HepG2 (cell line): ENCODE measurements around the gene JMJD1C. TPM values are rescaled to one million over a fixed set of nuclear protein-coding genes. Genes with fewer than 3 reads are reported as not detected.
A peak's percentile ranks its signal among the peaks of the same experiment; 100 is the strongest.

Experiments
- ARID2 ChIP-seq: sonication (generic); formaldehyde crosslinking; IDR thresholded peaks from 2 replicates; pipeline ENCODE4 v1.8.1; 2022; ENCODE audit warnings: mild to moderate bottlenecking, missing genetic modification reagents, borderline replicate concordance
- BCL6 ChIP-seq: IDR thresholded peaks from 2 replicates; pipeline ENCODE4 v1.6.1; 2016; ENCODE audit warnings: missing genetic modification reagents, missing compliant biosample characterization
- DPF2 ChIP-seq: sonication (generic); formaldehyde crosslinking; IDR thresholded peaks from 2 replicates; pipeline ENCODE4 v1.4.0; 2020; ENCODE audit warnings: mild to moderate bottlenecking, low read depth, missing genetic modification reagents, borderline replicate concordance
- EP300 ChIP-seq, 3 experiments: sonication (generic) in 1 of 3; formaldehyde crosslinking in 1 of 3; IDR thresholded peaks; 2 replicates each; pipeline versions ENCODE4 v1.5.1 to v1.6.1; 2011 to 2020; ENCODE audit warnings: low read depth in 2 of 3, low read length in 2 of 3, borderline replicate concordance in 1 of 3, improper control_type of control experiment in 1 of 3, mild to moderate bottlenecking in 1 of 3, missing genetic modification reagents in 1 of 3, moderate library complexity in 1 of 3
- FOXA3 ChIP-seq: IDR thresholded peaks from 2 replicates; pipeline ENCODE4 v1.6.1; 2016; ENCODE audit warnings: missing genetic modification reagents, missing compliant biosample characterization
- GATAD2A ChIP-seq: IDR thresholded peaks from 2 replicates; pipeline ENCODE4 v1.6.1; 2016
- HDAC2 ChIP-seq: sonication (generic); formaldehyde crosslinking; IDR thresholded peaks from 2 replicates; pipeline ENCODE4 v1.4.0; 2020; ENCODE audit warnings: missing genetic modification reagents
- HNRNPUL1 ChIP-seq: fragments of 200-400 bp; formaldehyde crosslinking; IDR thresholded peaks from 2 replicates; pipeline ENCODE4 v1.6.1; 2017; ENCODE audit warnings: low read depth, mild to moderate bottlenecking, low read length, moderate library complexity
- ISL2 ChIP-seq: sonication (generic); formaldehyde crosslinking; IDR thresholded peaks from 2 replicates; pipeline ENCODE4 v1.5.0; 2020; ENCODE audit warnings: missing genetic modification reagents
- NCOR1 ChIP-seq: fragments of 200-600 bp; sonication (generic); IDR thresholded peaks from 2 replicates; pipeline ENCODE4 v1.7.0; 2017; ENCODE audit warnings: antibody characterized with exemption, low read length, borderline replicate concordance
- NR2F6 ChIP-seq, 2 experiments: IDR thresholded peaks; 2 replicates each; pipeline ENCODE4 v1.6.1; 2016; ENCODE audit warnings: antibody characterized with exemption in 1 of 2, mild to moderate bottlenecking in 1 of 2
- SOX13 ChIP-seq, 3 experiments: fragments of 450-650 bp in 1 of 3; sonication (generic) in 1 of 3; formaldehyde crosslinking in 1 of 3; IDR thresholded peaks in 2 of 3; conservative IDR thresholded peaks in 1 of 3; 2 replicates each; pipeline versions ENCODE4 v1.5.0 to v1.6.1; 2016 to 2020; ENCODE audit warnings: antibody characterized with exemption in 1 of 3, mild to moderate bottlenecking in 1 of 3, missing compliant biosample characterization in 1 of 3, missing genetic modification reagents in 1 of 3, moderate library complexity in 1 of 3
- ZKSCAN8 ChIP-seq: IDR thresholded peaks from 2 replicates; pipeline ENCODE4 v1.6.1; 2016; ENCODE audit warnings: borderline replicate concordance, missing genetic modification reagents, missing compliant biosample characterization
- ZMAT3 ChIP-seq: sonication (generic); formaldehyde crosslinking; conservative IDR thresholded peaks from 2 replicates; pipeline ENCODE4 v1.7.0; 2021; ENCODE audit warnings: missing genetic modification reagents
- ZMYM2 ChIP-seq: sonication (generic); formaldehyde crosslinking; IDR thresholded peaks from 2 replicates; pipeline ENCODE4 v1.8.0; 2022; ENCODE audit warnings: mild to moderate bottlenecking, missing genetic modification reagents
- ZMYM4 ChIP-seq: sonication (generic); formaldehyde crosslinking; IDR thresholded peaks from 2 replicates; pipeline ENCODE4 v1.8.1; 2023; ENCODE audit warnings: mild to moderate bottlenecking, missing genetic modification reagents
- ZNF720 ChIP-seq: sonication (generic); formaldehyde crosslinking; IDR thresholded peaks from 2 replicates; pipeline ENCODE4 v1.4.0; 2020; ENCODE audit warnings: missing genetic modification reagents
- polyA plus RNA-seq, 8 experiments: library from polyadenylated mRNA; depleted of rRNA in 3 of 8; stranded (reverse) in 7 of 8; unstranded in 1 of 8; fragments of >200 nt; fragmentation: Illumina TruSeq in 4 of 8; extraction: Trizol in 4 of 8; gene quantifications; 2 replicates each; pipeline versions ENCODE4 v1.2.1 to v1.2.3, GENCODE V29; 2011 to 2016; ENCODE audit warnings: low read depth in 4 of 8, missing spikeins in 1 of 8, mixed read lengths in 1 of 8; ENCODE audit not compliant: insufficient read depth in 1 of 8
- total RNA-seq, 5 experiments: library from RNA; depleted of rRNA; stranded (reverse); fragments of >200 nt; fragmentation: Illumina TruSeq; extraction: Trizol; gene quantifications; 2 replicates each; pipeline ENCODE4 v1.2.3, GENCODE V29; 2016; ENCODE audit warnings: low read depth in 1 of 5
- TF ChIP-seq, protein P1 (sequence below): sonication (generic); formaldehyde crosslinking; IDR thresholded peaks from 2 replicates; pipeline ENCODE4 v1.5.1; 2020; ENCODE audit warnings: mild to moderate bottlenecking, missing genetic modification reagents
- TF ChIP-seq, protein P2 (sequence below): sonication (generic); formaldehyde crosslinking; IDR thresholded peaks from 2 replicates; pipeline ENCODE4 v1.4.0; 2020; ENCODE audit warnings: missing genetic modification reagents, borderline replicate concordance
- TF ChIP-seq, protein P3 (sequence below): sonication (generic); formaldehyde crosslinking; IDR thresholded peaks from 2 replicates; pipeline ENCODE4 v1.4.0; 2020; ENCODE audit warnings: missing genetic modification reagents

The JMJD1C gene
- total and polyA plus RNA-seq, 2 of the 13 experiments (the other 11 are each of a cell fraction or from before 2014, with no cell fraction given), result 42.3 to 42.7 TPM

DNA sequence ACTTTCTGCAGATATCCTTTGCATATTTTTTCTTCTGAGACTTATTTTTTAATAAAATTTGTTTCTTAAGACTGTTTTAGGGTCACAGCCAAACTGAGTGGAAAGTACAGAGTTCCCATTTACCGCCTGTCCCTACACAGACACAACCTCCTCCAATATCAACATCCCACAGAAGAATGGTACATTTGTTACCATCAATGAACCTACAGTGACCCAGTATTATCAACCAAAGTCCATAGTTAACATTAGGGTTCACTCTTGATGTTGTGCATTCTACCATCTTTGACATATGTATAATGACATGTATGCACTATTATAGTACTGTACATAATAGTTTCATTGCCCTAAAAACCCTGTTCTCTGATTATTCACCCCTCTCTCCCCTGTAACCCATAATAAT is 40.8 kb upstream of the JMJD1C start (continued):
- TF ChIP-seq ARID2 (CRISPR knock-in tag), result no peak
- TF ChIP-seq ZKSCAN8 (CRISPR knock-in tag), result 0 out of 2 replicates have a peak, but pooled peaks have one; percentile 39
- TF ChIP-seq, protein P1, sequence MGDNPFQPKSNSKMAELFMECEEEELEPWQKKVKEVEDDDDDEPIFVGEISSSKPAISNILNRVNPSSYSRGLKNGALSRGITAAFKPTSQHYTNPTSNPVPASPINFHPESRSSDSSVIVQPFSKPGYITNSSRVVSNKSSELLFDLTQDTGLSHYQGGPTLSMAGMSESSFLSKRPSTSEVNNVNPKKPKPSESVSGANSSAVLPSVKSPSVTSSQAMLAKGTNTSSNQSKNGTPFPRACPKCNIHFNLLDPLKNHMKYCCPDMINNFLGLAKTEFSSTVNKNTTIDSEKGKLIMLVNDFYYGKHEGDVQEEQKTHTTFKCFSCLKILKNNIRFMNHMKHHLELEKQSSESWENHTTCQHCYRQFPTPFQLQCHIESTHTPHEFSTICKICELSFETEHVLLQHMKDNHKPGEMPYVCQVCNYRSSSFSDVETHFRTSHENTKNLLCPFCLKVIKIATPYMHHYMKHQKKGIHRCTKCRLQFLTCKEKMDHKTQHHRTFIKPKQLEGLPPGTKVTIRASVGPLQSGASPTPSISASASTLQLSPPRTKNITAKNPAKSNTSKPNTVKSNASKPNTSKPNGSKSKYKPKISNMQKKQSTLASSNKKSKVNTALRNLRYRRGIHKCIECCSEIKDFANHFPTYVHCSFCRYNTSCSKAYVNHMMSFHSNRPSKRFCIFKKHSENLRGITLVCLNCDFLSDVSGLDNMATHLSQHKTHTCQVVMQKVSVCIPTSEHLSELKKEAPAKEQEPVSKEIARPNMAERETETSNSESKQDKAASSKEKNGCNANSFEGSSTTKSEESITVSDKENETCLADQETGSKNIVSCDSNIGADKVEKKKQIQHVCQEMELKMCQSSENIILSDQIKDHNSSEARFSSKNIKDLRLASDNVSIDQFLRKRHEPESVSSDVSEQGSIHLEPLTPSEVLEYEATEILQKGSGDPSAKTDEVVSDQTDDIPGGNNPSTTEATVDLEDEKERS (CRISPR knock-in tag), result no peak
- TF ChIP-seq SOX13 (IDR thresholded peaks at IDR 0.05), result no peak
- TF ChIP-seq SOX13 (CRISPR knock-in tag; conservative IDR thresholded peaks at IDR 0.05 in 1 of 2, IDR thresholded peaks at IDR 0.05 in 1 of 2), result peak in 1 of 2 experiments; percentile 60; a peak in 1 of 4 replicates
- TF ChIP-seq EP300 (IDR thresholded peaks at IDR 0.05; ENCODE audit: low read depth in 2 of 2, low read length in 2 of 2), result peak in 1 of 2 experiments; percentile 59; a peak in 1 of 4 replicates
- TF ChIP-seq EP300 (CRISPR knock-in tag; IDR thresholded peaks at IDR 0.05; ENCODE audit: borderline replicate concordance), result peak; percentile 44; the same call in 1 of the 2 replicates
- TF ChIP-seq NCOR1, result peak; percentile 65; the same call in 1 of the 2 replicates
- 0 out of 2 replicates have a peak, but pooled peaks have one; percentile 39 for TF ChIP-seq BCL6 (CRISPR knock-in tag)
- TF ChIP-seq HNRNPUL1, result no peak
- no peak for TF ChIP-seq ZMAT3 (CRISPR knock-in tag)
- peak; percentile 41 for TF ChIP-seq GATAD2A
- TF ChIP-seq ZNF720 (CRISPR knock-in tag), result no peak
- TF ChIP-seq ZMYM4, result peak; percentile 46; the same call in 1 of the 2 replicates
- TF ChIP-seq FOXA3 (CRISPR knock-in tag), result peak; percentile 57; the same call in 1 of the 2 replicates
- no peak for TF ChIP-seq NR2F6 (IDR thresholded peaks at IDR 0.05)
- TF ChIP-seq NR2F6 (CRISPR knock-in tag; IDR thresholded peaks at IDR 0.05), result peak; percentile 34; the same call in 1 of the 2 replicates
- peak; percentile 58; the same call in 1 of the 2 replicates for TF ChIP-seq HDAC2
- 0 out of 2 replicates have a peak, but pooled peaks have one; percentile 46 for TF ChIP-seq ZMYM2 (CRISPR knock-in tag)
- TF ChIP-seq ISL2 (CRISPR knock-in tag), result peak; percentile 23; the same call in 1 of the 2 replicates
- TF ChIP-seq, protein P2, sequence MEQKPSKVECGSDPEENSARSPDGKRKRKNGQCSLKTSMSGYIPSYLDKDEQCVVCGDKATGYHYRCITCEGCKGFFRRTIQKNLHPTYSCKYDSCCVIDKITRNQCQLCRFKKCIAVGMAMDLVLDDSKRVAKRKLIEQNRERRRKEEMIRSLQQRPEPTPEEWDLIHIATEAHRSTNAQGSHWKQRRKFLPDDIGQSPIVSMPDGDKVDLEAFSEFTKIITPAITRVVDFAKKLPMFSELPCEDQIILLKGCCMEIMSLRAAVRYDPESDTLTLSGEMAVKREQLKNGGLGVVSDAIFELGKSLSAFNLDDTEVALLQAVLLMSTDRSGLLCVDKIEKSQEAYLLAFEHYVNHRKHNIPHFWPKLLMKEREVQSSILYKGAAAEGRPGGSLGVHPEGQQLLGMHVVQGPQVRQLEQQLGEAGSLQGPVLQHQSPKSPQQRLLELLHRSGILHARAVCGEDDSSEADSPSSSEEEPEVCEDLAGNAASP (CRISPR knock-in tag), result peak; percentile 55; the same call in 1 of the 2 replicates
- 0 out of 2 replicates have a peak, but pooled peaks have one; percentile 20 for TF ChIP-seq DPF2 (CRISPR knock-in tag)
- TF ChIP-seq, protein P3, sequence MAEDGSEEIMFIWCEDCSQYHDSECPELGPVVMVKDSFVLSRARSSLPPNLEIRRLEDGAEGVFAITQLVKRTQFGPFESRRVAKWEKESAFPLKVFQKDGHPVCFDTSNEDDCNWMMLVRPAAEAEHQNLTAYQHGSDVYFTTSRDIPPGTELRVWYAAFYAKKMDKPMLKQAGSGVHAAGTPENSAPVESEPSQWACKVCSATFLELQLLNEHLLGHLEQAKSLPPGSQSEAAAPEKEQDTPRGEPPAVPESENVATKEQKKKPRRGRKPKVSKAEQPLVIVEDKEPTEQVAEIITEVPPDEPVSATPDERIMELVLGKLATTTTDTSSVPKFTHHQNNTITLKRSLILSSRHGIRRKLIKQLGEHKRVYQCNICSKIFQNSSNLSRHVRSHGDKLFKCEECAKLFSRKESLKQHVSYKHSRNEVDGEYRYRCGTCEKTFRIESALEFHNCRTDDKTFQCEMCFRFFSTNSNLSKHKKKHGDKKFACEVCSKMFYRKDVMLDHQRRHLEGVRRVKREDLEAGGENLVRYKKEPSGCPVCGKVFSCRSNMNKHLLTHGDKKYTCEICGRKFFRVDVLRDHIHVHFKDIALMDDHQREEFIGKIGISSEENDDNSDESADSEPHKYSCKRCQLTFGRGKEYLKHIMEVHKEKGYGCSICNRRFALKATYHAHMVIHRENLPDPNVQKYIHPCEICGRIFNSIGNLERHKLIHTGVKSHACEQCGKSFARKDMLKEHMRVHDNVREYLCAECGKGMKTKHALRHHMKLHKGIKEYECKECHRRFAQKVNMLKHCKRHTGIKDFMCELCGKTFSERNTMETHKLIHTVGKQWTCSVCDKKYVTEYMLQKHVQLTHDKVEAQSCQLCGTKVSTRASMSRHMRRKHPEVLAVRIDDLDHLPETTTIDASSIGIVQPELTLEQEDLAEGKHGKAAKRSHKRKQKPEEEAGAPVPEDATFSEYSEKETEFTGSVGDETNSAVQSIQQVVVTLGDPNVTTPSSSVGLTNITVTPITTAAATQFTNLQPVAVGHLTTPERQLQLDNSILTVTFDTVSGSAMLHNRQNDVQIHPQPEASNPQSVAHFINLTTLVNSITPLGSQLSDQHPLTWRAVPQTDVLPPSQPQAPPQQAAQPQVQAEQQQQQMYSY (CRISPR knock-in tag), result no peak
